ENCODE data around the gene ALDH1B1.

GRCh38 chr9:38395653-38396370 is 3.3 kb downstream of the ALDH1B1 start:
- TF ChIP-seq CTCF (IDR thresholded peaks at IDR 0.05) (no peak), POLR2AphosphoS5 (IDR thresholded peaks at IDR 0.05) (no peak), POLR2A (IDR thresholded peaks at IDR 0.05) (no peak)

Measured in stomach (tissue), 4 donors.